SK-N-SH treated with all-trans-retinoic acid at 6 μM for 48 hours (cell line): ENCODE measurements around the gene LOXHD1.

Source experiments
- TOX ChIP-seq: fragments of 250-450 bp; sonication (Bioruptor Pico); IDR thresholded peaks from 2 replicates; pipeline ENCODE4 v1.8.0; 2021; ENCODE audit warnings: mild to moderate bottlenecking, moderate library complexity, borderline replicate concordance
- ZC3H10 ChIP-seq: fragments of 250-450 bp; sonication (Bioruptor Pico); IDR thresholded peaks from 2 replicates; pipeline ENCODE4 v1.5.1; 2021; ENCODE audit warnings: mild to moderate bottlenecking, moderate library complexity

GRCh38 chr18:46506974-46507586, 149.9 kb downstream of the LOXHD1 start:
- TF ChIP-seq ZC3H10 (CRISPR knock-in tag): no peak
- TF ChIP-seq TOX (CRISPR knock-in tag): no peak
